ENCODE data around the gene DHRS3.

- TF ChIP-seq POLR2A (IDR thresholded peaks at IDR 0.05) (no peak), CTCF (IDR thresholded peaks at IDR 0.05) (no peak)
Observed at GRCh38 chr1:12541274-12542137, 76.5 kb downstream of the DHRS3 start.
